ENCODE measurements around the gene SHBG.

DNA sequence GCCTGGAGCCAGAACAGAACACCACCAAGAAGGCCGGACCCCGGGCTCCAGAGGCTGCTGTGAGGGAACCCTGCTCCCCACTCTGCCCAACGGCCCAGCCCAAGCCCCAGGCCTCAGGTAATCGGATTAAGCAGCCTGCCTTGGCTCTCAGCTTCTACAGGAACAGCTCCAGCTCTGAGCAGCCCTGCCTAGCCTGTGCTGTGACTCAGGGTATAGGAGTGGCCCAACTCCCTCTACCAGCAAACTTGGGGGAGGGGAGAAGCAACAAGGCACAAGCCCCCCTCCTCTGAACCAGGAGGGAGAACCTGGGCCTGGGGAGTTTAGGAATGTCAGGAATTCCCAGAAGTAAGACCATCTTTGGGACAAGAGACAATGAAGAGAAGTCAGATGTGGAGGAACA is 39.2 kb upstream of the SHBG start:
- TF ChIP-seq CTCF (IDR thresholded peaks at IDR 0.05) (no peak), POLR2A (IDR thresholded peaks at IDR 0.05) (no peak)

All from upper lobe of left lung (tissue), 4 donors.